HG03097 (cell line): ENCODE measurements around the gene MYOM3.

Experiments used
- ATAC-seq: cut with Tn5 transposase; IDR thresholded peaks from one replicate; pipeline ENCODE4 v1.9.1; 2021; ENCODE audit not compliant: unreplicated experiment, low FRiP score

MYOM3 gene

GRCh38 chr1:24139222-24139489 is 27.2 kb upstream of the MYOM3 start:
- no peak for ATAC-seq

DNA sequence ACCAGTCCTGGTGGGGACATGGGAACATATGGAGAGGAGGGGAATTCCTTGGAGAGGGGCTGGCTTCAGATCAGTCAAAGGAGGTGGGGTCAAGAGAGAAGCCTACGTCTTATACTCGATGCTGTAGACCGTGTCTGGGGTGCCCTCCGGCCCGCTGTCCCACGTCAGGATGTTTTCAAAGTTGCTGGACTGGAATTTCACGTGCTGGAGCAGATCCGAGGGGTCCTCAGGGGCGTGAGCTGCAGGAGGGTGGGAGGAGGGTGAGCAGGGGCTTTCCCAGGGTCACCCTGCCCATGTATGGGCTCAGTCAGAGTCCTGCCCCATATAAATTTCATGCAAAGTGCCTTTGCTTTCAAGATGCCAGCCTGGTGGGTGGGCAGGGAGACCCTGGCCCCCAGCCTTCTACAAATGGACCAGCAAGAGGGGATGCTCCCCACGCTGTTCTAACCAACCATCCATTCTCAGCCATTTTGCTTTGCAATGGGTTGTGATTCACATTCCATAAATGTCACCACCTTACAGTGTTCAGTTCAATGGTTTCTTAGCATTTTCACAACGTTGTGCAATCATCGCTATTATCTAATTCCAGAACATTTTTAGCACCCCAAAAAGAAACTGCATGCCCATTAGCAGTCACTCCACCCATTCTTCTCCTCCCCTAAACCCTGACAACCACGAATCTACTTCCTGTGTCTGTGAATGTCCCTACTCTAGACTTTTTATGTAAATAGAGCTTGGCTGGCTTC is 26.7 kb upstream of the MYOM3 start:
- no peak for ATAC-seq

DNA sequence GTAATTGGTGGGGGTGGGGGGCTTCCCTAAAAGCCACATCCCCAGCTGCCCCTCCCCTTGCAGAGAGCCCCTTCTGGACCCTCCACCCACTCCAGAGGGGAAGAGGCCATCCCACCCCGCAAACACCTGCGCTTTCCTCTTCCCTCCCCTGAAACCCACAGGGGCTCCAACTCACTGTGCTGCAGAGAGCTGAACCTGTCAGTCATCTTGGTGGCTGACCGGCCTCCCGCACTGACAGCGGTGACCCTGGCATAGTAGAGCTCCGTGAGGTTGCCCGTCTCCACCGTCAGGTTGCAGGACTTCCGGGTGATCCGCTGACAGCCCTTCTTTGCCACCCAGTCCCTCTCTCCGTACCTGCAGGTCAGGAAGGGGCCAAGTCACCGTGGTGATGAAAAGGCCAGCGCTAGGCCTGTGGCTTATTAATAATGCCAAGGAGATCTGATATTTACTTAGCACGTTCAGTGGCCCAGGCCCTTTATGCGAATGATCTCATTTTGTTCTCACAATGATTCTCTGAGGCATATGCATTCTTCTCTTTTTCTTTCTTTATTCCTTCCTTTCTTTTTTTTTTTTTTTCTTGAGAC is 25.1 kb upstream of the MYOM3 start:
- no peak for ATAC-seq

DNA sequence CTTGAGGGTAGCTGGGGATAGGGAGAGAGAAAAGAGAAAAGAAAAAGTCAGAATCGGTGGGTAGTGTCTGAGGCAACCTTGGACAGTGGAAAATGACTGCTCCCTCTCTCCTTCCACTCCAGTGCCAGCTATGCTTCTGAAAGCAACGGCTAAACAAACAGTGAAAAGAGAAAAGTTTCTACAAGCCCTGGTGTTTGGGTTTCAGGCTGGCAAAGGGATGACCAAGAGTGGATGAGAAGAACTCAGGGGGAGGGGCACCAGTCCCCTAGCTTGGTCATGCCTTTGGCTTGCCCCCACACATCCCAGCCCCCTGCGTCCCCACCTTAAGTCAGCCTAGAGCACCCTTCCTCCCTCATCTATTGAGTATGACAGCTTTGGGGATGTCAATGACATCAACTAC is 22.4 kb upstream of the MYOM3 start:
- no peak for ATAC-seq

GRCh38 chr1:24133819-24134218 is 21.9 kb upstream of the MYOM3 start:
- ATAC-seq, result no peak

GRCh38 chr1:24130385-24130784 is 18.4 kb upstream of the MYOM3 start:
- ATAC-seq, result no peak

GRCh38 chr1:24127801-24128363 is 15.9 kb upstream of the MYOM3 start:
- ATAC-seq, result no peak

DNA sequence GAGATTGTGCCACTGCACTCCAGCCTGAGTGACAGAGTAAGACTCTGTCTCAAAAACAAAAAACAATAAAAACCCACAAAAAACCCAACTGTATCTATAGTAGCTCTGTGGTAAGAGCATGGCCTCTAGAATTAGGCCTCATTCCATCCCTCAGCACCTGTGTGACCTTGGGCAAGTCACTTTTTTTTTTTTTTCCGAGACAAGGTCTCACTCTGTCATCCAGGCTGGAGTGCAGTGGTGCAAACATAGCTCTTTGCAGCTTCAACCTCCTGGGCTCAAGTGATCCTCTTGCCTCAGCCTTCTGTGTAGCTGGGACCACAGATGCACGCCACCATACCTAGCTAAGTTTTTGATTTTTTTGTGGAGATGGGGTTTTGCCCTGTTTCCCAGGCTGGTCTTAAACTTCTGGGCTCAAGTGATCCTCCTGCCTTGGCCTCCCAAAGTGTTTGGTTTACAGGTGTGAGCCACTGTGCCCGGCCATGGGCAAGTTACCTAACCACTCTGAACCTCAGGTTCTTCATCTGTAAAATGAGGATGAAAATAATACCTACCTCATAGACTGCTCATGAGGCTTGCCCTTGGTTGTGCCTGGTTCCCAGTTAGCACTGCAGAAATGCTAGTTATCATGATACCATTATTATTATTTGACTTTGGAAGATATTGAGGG is 15.3 kb upstream of the MYOM3 start:
- ATAC-seq, result no peak

GRCh38 chr1:24126672-24127023 is 14.7 kb upstream of the MYOM3 start:
- ATAC-seq, result no peak

DNA sequence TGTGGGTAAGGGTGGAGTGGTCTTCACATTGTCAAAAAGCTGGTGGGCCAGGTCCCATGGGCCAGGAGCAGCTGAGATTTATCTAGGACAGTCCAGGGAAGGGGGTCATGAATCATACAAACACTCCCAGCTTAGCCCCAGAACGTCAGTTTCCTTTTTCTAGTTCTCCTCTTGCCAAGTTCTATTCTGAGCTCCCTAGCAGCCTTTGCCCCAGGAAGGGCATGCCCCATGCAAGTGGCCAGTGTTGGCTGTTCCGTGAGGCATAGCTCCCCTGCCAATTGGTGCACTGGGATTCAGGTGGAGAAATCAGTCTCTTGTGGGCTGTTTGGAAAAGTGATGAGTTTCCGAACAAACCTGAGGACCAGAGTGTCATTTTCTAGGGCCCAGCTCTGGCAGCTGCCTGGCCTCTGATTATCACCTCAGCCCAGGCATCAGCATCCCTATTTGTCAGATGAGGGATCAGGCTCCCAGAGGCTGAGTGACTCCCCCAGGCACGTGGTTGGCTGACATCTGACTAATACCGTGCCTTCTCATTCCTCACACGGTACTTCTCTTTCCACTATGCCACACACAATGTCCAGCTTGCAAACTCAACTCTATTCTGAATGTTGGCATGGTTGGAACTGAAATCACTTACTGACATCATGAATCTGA is 14.2 kb upstream of the MYOM3 start:
- ATAC-seq, result no peak

GRCh38 chr1:24125456-24125855 is 13.5 kb upstream of the MYOM3 start:
- no peak for ATAC-seq

- ATAC-seq, result no peak
These were observed 13.0 kb upstream of the MYOM3 start for GRCh38 chr1:24124980-24125379.

GRCh38 chr1:24123611-24124010 is 11.7 kb upstream of the MYOM3 start:
- no peak for ATAC-seq

GRCh38 chr1:24122776-24123175 is 10.8 kb upstream of the MYOM3 start:
- no peak for ATAC-seq

DNA sequence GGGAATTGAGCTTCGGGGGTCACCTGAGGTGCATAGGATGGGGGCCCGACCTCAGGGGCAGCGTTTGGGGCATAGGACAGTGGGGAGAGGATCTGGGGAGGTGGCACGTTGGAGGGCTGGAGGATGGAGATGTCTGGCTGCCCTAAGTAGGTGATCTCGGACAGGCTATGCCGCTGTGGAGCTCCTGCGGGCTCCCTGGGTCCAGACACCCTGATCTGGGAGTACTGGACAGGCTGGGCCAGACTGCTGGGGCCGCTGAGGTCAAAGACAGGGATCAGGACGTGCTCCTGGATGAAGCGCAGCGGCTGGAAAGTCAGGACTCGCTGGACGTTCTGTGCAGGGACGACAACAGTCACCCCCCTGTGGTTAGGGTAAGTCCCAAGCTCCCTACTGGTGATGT is 9.5 kb upstream of the MYOM3 start:
- no peak for ATAC-seq

DNA sequence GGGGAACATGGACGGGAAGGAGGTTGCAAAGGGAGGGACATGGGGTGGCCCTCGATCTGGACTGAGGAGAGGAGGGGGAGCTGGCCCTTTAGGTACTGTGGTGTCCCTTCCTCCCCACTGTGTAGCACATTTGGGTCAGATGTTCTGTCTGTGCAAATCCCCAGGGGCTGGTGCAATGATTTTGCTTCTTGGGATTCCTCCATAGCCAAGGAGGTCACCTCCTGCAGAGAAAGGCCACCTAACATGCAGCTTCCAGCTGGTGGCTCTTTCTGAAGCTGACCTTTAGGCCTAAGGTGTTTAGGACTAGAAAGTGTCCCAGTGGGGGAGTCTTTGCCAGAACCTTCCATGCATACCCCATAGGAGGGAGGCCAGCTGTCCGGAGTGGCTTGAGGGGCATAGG is 9.0 kb upstream of the MYOM3 start:
- no peak for ATAC-seq

- ATAC-seq, result no peak
These were observed 8.2 kb upstream of the MYOM3 start for GRCh38 chr1:24119859-24120756.

- ATAC-seq, result no peak
These were observed 7.5 kb upstream of the MYOM3 start for GRCh38 chr1:24119489-24119858.

GRCh38 chr1:24118410-24119242 is 6.7 kb upstream of the MYOM3 start:
- no peak for ATAC-seq
